ENCODE measurements around the gene PDXDC1.
"Not testable (repeated sequence)": the region's sequence is repeated elsewhere in the genome, so short reads cannot be mapped to it uniquely, and the experiment has no call there.

The PDXDC1 gene

GRCh38 chr16:15073101-15073500 is 98.3 kb downstream of the PDXDC1 start:
- H3K27ac ChIP-seq: no peak overlapping the region
- H3K4me1 ChIP-seq: no peaks in the 10 kb centered on the region
- no peaks in the 10 kb centered on the region for H3K9me3 ChIP-seq
- no peaks in the 10 kb centered on the region for H3K27me3 ChIP-seq
- peaks cover 29 to 76% (median 59%) of the 10 kb centered on the region in 3 donors for H3K36me3 ChIP-seq
- intact Hi-C loops (cut with DNase I; ENCODE audit: low total_unique reads): no loop called here
- TF ChIP-seq, protein P1, sequence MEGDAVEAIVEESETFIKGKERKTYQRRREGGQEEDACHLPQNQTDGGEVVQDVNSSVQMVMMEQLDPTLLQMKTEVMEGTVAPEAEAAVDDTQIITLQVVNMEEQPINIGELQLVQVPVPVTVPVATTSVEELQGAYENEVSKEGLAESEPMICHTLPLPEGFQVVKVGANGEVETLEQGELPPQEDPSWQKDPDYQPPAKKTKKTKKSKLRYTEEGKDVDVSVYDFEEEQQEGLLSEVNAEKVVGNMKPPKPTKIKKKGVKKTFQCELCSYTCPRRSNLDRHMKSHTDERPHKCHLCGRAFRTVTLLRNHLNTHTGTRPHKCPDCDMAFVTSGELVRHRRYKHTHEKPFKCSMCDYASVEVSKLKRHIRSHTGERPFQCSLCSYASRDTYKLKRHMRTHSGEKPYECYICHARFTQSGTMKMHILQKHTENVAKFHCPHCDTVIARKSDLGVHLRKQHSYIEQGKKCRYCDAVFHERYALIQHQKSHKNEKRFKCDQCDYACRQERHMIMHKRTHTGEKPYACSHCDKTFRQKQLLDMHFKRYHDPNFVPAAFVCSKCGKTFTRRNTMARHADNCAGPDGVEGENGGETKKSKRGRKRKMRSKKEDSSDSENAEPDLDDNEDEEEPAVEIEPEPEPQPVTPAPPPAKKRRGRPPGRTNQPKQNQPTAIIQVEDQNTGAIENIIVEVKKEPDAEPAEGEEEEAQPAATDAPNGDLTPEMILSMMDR (IDR thresholded peaks at IDR 0.05): no peak
- DNase-seq: no peak
- H3K4me3 ChIP-seq: no peak overlapping the region

DNA sequence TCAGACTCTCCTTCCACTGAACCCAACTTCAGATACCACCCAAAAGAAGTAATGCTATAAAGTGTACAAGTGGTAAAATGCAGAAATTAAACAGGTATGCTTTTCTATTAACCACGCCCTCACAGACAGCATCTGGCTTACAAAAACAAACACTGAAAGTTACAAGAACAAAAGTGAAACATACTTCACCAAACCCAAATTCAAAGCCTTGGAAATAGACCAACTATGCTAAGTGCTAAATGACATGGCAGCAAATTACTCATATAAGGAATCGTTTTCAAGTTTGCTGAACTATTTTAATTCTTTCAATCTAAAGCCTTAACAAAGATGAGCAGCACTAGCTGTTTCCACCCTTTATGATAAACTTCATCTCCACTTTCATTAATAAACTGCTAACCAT is 101.3 kb downstream of the PDXDC1 start:
- H3K36me3 ChIP-seq: peaks cover 22 to 67% (median 47%) of the 10 kb centered on the region in 3 donors
- intact Hi-C loops (cut with DNase I; ENCODE audit: low total_unique reads); H3K27ac ChIP-seq; H3K9me3 ChIP-seq; H3K27me3 ChIP-seq; H3K4me1 ChIP-seq; H3K4me3 ChIP-seq; DNase-seq: not testable (repeated sequence)

GRCh38 chr16:15080883-15081282 is 106.1 kb downstream of the PDXDC1 start:
- H3K4me1 ChIP-seq; DNase-seq; H3K27me3 ChIP-seq; H3K9me3 ChIP-seq; H3K4me3 ChIP-seq; H3K27ac ChIP-seq; intact Hi-C loops (cut with DNase I; ENCODE audit: low total_unique reads): not testable (repeated sequence)
- H3K36me3 ChIP-seq: peaks cover 24 to 74% (median 57%) of the 10 kb centered on the region in 3 donors

- H3K9me3 ChIP-seq; H3K4me1 ChIP-seq; H3K27ac ChIP-seq; DNase-seq; intact Hi-C loops (cut with DNase I; ENCODE audit: low total_unique reads); H3K27me3 ChIP-seq; H3K4me3 ChIP-seq: not testable (repeated sequence)
- peaks cover 17 to 74% (median 57%) of the 10 kb centered on the region in 3 donors for H3K36me3 ChIP-seq
Observed at GRCh38 chr16:15082788-15083187, 108.0 kb downstream of the PDXDC1 start.

DNA sequence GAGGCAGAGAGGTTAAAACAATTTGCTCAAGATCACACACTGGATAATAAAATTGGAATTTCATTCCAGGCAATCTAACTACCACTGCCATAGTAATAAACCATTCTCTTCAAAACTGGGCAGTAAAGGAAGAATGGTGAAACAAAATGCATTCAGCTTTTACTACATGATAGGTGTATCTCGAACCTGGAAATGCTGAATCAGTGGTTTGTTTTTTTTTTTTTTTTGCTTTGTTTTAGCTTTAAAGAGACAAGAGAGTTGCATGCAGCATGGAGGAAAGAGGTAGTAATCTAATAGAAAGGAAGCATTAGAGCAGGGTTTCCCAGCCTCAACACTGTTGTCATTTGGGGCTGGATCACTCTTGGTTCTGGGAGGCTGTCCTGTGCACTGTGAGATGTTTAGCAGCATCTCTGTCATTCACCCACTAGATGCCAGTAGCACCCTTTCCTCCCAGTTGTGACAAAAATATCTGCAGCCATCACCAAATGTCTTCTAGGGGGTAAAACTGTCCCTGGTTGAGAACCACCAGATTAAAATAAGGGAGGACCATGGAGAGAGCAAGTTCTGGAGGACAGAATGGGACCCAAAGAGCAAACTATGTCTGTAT is 115.9 kb downstream of the PDXDC1 start:
- H3K27ac ChIP-seq; intact Hi-C loops (cut with DNase I; ENCODE audit: low total_unique reads); H3K4me3 ChIP-seq; H3K27me3 ChIP-seq; DNase-seq; H3K9me3 ChIP-seq: not testable (repeated sequence)
- Histone ChIP-seq H3K4me1 (peaks cover 0 to 19% (median 7%) of the 10 kb centered on the region in 4 donors), H3K36me3 (peaks cover 0 to 49% (median 38%) of the 10 kb centered on the region in 3 donors)

DNA sequence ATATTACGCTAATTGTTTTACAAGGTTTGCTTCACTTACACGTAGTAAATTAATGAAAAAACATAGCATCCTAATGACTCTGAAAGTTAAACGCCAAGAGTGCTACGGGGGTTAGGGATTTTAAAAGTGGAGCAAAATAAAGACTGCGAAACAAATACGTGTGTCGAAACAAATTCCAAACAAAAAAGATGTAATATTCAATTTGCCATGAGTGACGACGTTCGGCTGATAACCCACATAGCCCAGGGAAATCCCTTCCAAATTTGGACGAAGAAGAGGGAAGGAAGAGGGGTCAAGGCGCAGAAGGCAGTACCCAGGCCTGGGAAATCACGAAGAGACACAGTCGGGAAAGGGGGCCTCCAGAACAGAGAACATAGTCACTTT is 118.7 kb downstream of the PDXDC1 start:
- Histone ChIP-seq H3K27ac (peak overlapping the region; percentile 78 to 84), H3K36me3 (peaks cover 0 to 26% (median 24%) of the 10 kb centered on the region in 3 donors), H3K4me1 (peaks cover 0 to 19% (median 7%) of the 10 kb centered on the region in 4 donors), H3K4me3 (peak overlapping the region; percentile 62 to 64)
- H3K9me3 ChIP-seq; H3K27me3 ChIP-seq; DNase-seq; intact Hi-C loops (cut with DNase I; ENCODE audit: low total_unique reads): not testable (repeated sequence)

DNA sequence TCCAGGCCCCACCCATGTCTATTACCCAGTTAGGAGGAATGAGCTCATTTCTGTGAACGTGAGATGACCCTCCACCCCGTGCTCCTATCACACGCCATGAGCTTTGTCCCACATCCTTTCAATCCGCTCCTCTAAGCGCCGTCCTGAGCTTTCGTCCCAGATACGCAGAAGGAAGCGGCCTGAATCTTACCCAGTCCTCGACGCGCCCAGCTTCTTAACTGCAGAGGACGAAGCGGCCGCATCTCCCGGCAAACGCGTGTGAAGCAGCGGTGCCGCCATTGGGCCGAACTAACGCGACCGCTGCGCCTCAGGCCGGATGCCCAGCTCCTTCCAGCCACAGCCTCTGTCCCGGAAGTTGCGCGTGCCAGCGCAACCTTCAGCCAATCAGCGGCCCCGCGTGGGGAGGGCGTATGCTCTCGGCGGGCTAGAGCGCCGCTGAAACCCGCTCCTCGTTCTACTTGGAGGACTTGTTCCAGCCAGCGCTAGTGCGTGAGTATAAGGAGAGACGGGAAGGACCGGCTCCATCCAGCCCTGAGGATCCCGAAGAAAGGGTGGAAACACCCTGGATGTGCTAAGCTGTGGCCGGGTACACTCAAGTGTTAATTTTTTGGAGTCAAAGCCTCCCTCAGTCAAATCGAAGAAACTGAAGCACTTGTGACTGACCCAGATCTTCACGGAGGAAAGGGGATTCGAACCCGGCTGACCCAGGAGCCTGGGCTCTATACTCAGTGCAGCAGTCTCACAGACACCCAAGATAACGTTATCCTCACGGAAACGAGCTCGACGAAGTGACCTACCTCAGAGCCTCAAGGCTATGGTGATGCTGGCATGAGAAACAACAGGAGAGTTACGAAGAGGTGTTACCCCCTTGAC is 119.4 kb downstream of the PDXDC1 start, which contains the start of gene RRN3:
TSS of gene RRN3 (minus strand) at position 318 of the 873 bp plus-strand sequence. CDS start at position 279, 39 bp downstream.
- Histone ChIP-seq H3K4me3 (peak within 1 kb of the TSS; percentile 62 to 64), H3K36me3 (peaks cover 0 to 20% (median 17%) of the 10 kb centered on the region in 3 donors), H3K4me1 (peaks cover 0 to 19% (median 7%) of the 10 kb centered on the region in 4 donors), H3K27ac (peak within 1 kb of the TSS; percentile 78 to 84)
- intact Hi-C loops (cut with DNase I; ENCODE audit: low total_unique reads); H3K27me3 ChIP-seq; H3K9me3 ChIP-seq: not testable (repeated sequence)
- DNase-seq: peak; percentile 94 to 96

DNA sequence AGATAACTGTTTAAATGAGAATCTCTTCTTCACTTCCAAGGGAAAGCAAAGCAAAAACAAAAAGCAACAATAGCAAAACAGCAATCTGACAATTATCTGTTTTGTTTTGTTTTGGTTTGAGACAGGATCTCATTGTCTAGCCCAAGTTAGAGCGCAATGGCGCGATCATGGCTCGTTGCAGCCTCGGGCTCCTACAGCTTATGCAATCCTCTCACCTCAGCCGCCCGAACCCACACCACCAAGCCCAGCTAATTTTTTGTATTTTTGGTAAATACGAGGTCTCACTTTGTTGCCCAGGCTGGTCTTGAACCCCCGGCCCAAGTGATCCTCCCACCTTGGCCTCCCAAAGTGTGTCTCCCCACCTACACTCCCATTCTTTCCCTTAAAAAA is 121.8 kb downstream of the PDXDC1 start:
- DNase-seq; H3K36me3 ChIP-seq; intact Hi-C loops (cut with DNase I; ENCODE audit: low total_unique reads); H3K4me3 ChIP-seq; H3K27ac ChIP-seq; H3K27me3 ChIP-seq; H3K9me3 ChIP-seq: not testable (repeated sequence)
- H3K4me1 ChIP-seq: peaks cover 0 to 19% (median 7%) of the 10 kb centered on the region in 4 donors

GRCh38 chr16:15099366-15099909 is 124.6 kb downstream of the PDXDC1 start:
- H3K4me3 ChIP-seq; H3K27ac ChIP-seq; intact Hi-C loops (cut with DNase I; ENCODE audit: low total_unique reads); H3K27me3 ChIP-seq; DNase-seq; H3K9me3 ChIP-seq; H3K4me1 ChIP-seq; H3K36me3 ChIP-seq: not testable (repeated sequence)

DNA sequence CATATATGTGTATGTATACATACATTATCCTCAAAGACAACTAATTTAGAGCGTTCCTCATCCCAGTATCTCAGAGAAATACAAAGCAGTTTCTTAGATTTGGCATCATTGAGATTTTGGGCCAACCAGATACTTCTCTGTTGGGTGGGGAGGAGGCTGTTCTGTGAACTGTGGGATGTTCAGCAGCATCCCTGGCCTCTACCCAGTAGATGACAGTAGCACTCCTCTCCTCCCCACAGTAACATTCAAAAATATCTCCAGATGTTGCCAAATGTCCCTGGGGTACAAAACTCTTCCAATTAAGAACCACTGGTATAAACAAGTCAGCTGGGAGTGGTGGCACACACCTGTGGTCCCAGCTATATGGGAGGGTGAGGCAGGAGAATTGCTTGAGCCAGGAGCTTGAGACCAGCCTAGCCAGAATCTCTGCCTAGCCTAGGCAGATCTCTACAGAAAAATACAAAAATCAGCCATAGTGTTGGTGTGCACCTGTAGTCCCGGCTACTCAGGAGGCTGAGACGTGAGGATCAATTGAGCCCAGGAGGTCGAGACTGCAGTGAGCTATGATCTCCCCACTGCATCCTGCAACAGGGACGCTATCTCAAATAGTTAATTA is 125.7 kb downstream of the PDXDC1 start:
- H3K27ac ChIP-seq; H3K9me3 ChIP-seq; H3K36me3 ChIP-seq; DNase-seq; intact Hi-C loops (cut with DNase I; ENCODE audit: low total_unique reads); H3K27me3 ChIP-seq; H3K4me1 ChIP-seq; H3K4me3 ChIP-seq: not testable (repeated sequence)

DNA sequence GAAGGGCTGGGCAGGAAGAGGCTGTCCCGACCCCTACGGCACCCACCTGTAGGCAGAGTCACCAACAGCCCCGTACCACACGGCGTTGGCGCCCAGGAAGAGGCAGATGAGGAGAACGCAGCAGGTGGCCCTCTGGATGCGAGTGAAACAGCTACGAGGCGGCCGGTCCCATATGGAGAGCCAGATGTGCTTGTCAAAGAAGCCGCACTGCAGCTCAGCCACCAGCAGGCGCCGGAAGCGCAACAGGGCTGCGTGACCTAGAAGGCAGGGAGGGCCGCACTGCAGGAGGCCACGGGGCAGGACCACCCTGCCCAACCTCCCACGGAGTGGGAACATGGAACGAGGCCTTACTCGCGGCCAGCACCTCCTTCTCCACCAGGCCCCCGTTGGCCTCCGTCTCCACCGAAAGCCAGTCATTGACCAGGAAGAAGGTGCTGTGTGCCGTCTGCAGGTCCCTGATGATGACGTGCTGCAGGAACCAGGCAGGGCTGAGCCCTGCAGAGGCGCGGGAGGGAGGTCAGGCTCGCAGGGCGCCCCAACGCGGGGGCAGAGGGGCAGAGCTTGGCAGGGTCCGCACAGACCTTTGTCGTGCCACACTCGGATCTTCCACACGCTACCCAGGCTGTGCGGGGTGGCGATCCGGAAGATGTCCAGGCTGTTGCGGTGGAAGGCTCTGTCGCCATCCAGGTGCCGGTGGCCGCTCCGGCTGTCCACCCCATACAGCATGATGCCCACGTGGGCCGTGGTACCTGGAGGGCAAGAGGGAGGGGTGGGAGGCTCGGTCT is 153.0 kb downstream of the PDXDC1 start:
- DNase-seq: peak in 1 of 2 donors; percentile 51
- H3K9me3 ChIP-seq; intact Hi-C loops (cut with DNase I; ENCODE audit: low total_unique reads); H3K27ac ChIP-seq; H3K27me3 ChIP-seq; H3K4me1 ChIP-seq; H3K4me3 ChIP-seq: not testable (repeated sequence)
- H3K36me3 ChIP-seq: peaks cover 2 to 64% (median 48%) of the 10 kb centered on the region in 3 donors
